ENCODE data around the gene LRRN1. TPM values are rescaled to one million over a fixed set of nuclear protein-coding genes. Genes with fewer than 3 reads are reported as not detected.

LRRN1 gene
- total and polyA plus RNA-seq, 9 of the 15 experiments (the other 6 are each of a cell fraction or from before 2014, with no cell fraction given), result 0.11 TPM; not detected in 8

DNA sequence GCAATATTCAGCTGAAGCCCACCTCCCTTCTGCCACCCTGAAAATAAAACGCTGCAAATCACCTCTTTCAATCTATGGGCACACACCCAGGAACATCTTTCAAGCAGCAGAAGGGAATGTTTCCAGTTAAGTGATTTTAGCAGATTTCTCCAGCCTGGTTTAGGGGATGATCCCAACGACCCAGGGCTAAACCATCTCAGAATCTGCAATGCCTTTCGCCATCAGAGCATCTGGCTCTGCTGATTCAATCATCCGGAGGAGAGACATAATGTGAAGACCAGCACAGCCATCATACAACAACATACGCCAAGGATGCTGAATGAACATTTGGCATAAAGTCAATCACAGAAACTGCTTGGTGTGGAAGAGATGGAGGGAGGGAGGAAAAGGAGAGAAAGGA lies 15.5 kb upstream of the LRRN1 start (continued):
- TF ChIP-seq, protein P1, sequence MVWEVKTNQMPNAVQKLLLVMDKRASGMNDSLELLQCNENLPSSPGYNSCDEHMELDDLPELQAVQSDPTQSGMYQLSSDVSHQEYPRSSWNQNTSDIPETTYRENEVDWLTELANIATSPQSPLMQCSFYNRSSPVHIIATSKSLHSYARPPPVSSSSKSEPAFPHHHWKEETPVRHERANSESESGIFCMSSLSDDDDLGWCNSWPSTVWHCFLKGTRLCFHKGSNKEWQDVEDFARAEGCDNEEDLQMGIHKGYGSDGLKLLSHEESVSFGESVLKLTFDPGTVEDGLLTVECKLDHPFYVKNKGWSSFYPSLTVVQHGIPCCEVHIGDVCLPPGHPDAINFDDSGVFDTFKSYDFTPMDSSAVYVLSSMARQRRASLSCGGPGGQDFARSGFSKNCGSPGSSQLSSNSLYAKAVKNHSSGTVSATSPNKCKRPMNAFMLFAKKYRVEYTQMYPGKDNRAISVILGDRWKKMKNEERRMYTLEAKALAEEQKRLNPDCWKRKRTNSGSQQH (CRISPR knock-in tag; IDR thresholded peaks at IDR 0.05), result no peak
- no peak for TF ChIP-seq SREBF2 (CRISPR knock-in tag; IDR thresholded peaks at IDR 0.05)

- WGBS (ENCODE audit: insufficient coverage, low coverage, missing lambda C conversion rate), result 0% methylated on average over 1 of the region's 1 CpG
- Histone ChIP-seq H3K79me2 (ENCODE audit: control insufficient read depth, insufficient read depth, low read length) (no peaks in the 10 kb centered on the region), H3K27ac (ENCODE audit: extremely low read depth, low read depth, low read length) (no peak overlapping the region), H3K27me3 (ENCODE audit: control insufficient read depth in 2 of 2, insufficient read depth in 2 of 2, low read length in 2 of 2) (no peaks in the 10 kb centered on the region), H4K20me1 (replicated peaks; ENCODE audit: control insufficient read depth, insufficient read depth, low read length) (no peaks in the 10 kb centered on the region), H3K9ac (ENCODE audit: insufficient read depth in 1 of 2, low read depth in 2 of 2, low read length in 2 of 2) (no peak overlapping the region), H3K36me3 (ENCODE audit: control insufficient read depth, insufficient read depth, low read length) (no peaks in the 10 kb centered on the region), H3K4me2 (ENCODE audit: insufficient read depth, low read length) (no peak overlapping the region), H3K9me1 (ENCODE audit: control insufficient read depth, insufficient read depth, low read length) (no peaks in the 10 kb centered on the region), H2AFZ (ENCODE audit: low read depth, low read length) (no peak overlapping the region), H3K4me3 (no peak overlapping the region), H3K4me1 (replicated peaks in 1 of 2; ENCODE audit: control insufficient read depth in 2 of 2, insufficient read depth in 2 of 2, low read length in 2 of 2) (no peaks in the 10 kb centered on the region), H3K9me3 (replicated peaks; ENCODE audit: control insufficient read depth, insufficient read depth, low read depth, low read length) (peaks cover 4% of the 10 kb centered on the region; the same call in 1 of the 2 replicates)
- ChIA-PET CTCF (ENCODE audit: low intra/inter-chr PET ratio) (no interaction called here), POLR2A (no interaction called here)
- no TSS peak for BruUV-seq (replicated peaks)
- in situ Hi-C loops (cut with MboI), result no loop called here
- FAIRE-seq (no peak), ATAC-seq (no peak), DNase-seq (ENCODE audit: extremely low read depth in 1 of 4, low spot score in 3 of 4) (no peak)
- intact Hi-C loops (cut with micrococcal nuclease), result no loop called here
- TF ChIP-seq, protein P2, sequence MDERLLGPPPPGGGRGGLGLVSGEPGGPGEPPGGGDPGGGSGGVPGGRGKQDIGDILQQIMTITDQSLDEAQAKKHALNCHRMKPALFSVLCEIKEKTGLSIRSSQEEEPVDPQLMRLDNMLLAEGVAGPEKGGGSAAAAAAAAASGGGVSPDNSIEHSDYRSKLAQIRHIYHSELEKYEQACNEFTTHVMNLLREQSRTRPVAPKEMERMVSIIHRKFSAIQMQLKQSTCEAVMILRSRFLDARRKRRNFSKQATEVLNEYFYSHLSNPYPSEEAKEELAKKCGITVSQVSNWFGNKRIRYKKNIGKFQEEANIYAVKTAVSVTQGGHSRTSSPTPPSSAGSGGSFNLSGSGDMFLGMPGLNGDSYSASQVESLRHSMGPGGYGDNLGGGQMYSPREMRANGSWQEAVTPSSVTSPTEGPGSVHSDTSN (CRISPR knock-in tag; IDR thresholded peaks at IDR 0.05; ENCODE audit: low read depth), result no peak
- TF ChIP-seq, protein P2 (tag; conservative IDR thresholded peaks at IDR 0.05; ENCODE audit: low read depth), result no peak
- TF ChIP-seq GTF2E2 (tag; IDR thresholded peaks at IDR 0.05), result no peak
- TF ChIP-seq CLOCK (CRISPR knock-in tag; IDR thresholded peaks at IDR 0.05; ENCODE audit: borderline replicate concordance), result no peak
- no peak for TF ChIP-seq POLR2H (tag; IDR thresholded peaks at IDR 0.05; ENCODE audit: low read depth)
- TF ChIP-seq, protein P3, sequence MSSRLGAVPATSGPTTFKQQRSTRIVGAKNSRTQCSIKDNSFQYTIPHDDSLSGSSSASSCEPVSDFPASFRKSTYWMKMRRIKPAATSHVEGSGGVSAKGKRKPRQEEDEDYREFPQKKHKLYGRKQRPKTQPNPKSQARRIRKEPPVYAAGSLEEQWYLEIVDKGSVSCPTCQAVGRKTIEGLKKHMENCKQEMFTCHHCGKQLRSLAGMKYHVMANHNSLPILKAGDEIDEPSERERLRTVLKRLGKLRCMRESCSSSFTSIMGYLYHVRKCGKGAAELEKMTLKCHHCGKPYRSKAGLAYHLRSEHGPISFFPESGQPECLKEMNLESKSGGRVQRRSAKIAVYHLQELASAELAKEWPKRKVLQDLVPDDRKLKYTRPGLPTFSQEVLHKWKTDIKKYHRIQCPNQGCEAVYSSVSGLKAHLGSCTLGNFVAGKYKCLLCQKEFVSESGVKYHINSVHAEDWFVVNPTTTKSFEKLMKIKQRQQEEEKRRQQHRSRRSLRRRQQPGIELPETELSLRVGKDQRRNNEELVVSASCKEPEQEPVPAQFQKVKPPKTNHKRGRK (tag; IDR thresholded peaks at IDR 0.05), result no peak
- TF ChIP-seq TRIM28 (IDR thresholded peaks at IDR 0.05), result no peak
- TF ChIP-seq SMAD3 (CRISPR knock-in tag; conservative IDR thresholded peaks at IDR 0.05), result no peak
Observed at GRCh38 chr3:3792391-3792790, 6.8 kb upstream of the LRRN1 start.
